Sigmoid colon (tissue), 7 donors: Measurements from ENCODE around the gene MICOS13. TPM values are rescaled to one million over a fixed set of nuclear protein-coding genes. Genes with fewer than 3 reads are reported as not detected.
A peak's percentile ranks its signal among the peaks of the same experiment; 100 is the strongest.
"Not testable (repeated sequence)": the region's sequence is repeated elsewhere in the genome, so short reads cannot be mapped to it uniquely, and the experiment has no call there.

Source experiments
- DNase-seq: peaks from one replicate; pipeline ENCODE4 v3.0.0-alpha.2; 2019
- H3K27ac ChIP-seq, 4 donors: fragments of 200-600 bp; sonication (generic); one replicate each; pipeline ENCODE4 v1.5.1; 2016 to 2019; ENCODE audit warnings: mild to moderate bottlenecking in 1 of 4
- H3K27me3 ChIP-seq, 3 donors: fragments of 200-600 bp; sonication (generic); one replicate each; pipeline ENCODE4 v1.5.1; 2019; ENCODE audit warnings: mild to moderate bottlenecking in 1 of 3
- H3K36me3 ChIP-seq, 4 donors: fragments of 200-600 bp; sonication (generic); one replicate each; pipeline ENCODE4 v1.5.1; 2016 to 2019
- H3K4me1 ChIP-seq, 4 donors: fragments of 200-600 bp; sonication (generic); one replicate each; pipeline ENCODE4 v1.5.1; 2017 to 2019
- H3K4me3 ChIP-seq, 4 donors: fragments of 200-600 bp; sonication (generic); one replicate each; pipeline ENCODE4 v1.5.1; 2017 to 2019; ENCODE audit warnings: mild to moderate bottlenecking in 2 of 4, moderate library complexity in 1 of 4
- H3K9me3 ChIP-seq, 4 donors: fragments of 200-600 bp in 3 of 4; sonication (generic) in 3 of 4; one replicate each; pipeline versions ENCODE4 v1.5.1 to v1.6.1; 2013 to 2019
- CTCF ChIP-seq, 4 experiments: fragments of 450-650 bp in 3 of 4; fragments of 200-600 bp in 1 of 4; IDR thresholded peaks; one replicate each; pipeline ENCODE4 v1.5.1; 2016 to 2019; ENCODE audit warnings: antibody characterized with exemption in 4 of 4, mild to moderate bottlenecking in 3 of 4, moderate library complexity in 2 of 4
- EP300 ChIP-seq, 4 donors: sonication (generic); formaldehyde crosslinking; IDR thresholded peaks; one replicate each; pipeline ENCODE4 v1.6.1; 2017; ENCODE audit warnings: antibody characterized with exemption in 4 of 4
- POLR2A ChIP-seq, 2 donors: fragments of 450-650 bp; IDR thresholded peaks; one replicate each; pipeline ENCODE4 v1.6.1; 2016; ENCODE audit warnings: antibody characterized with exemption in 2 of 2, mild to moderate bottlenecking in 2 of 2, moderate library complexity in 2 of 2
- POLR2AphosphoS5 ChIP-seq, 4 donors: sonication (generic); formaldehyde crosslinking; IDR thresholded peaks; one replicate each; pipeline ENCODE4 v1.6.1; 2017; ENCODE audit warnings: antibody characterized with exemption in 4 of 4
- WGBS, 2 donors: extraction: QIAGEN DNeasy Blood & Tissue Kit; methylation state at CpG; one replicate each; pipeline ENCODE4 v1.1.7; 2013; 5-methylcytosine and 5-hydroxymethylcytosine counted together
- intact Hi-C: fragments of 100-400 bp; cut with DNase I; formaldehyde crosslinking; loops from one replicate; pipeline ENCODE4 v1.15.1; 2023
- polyA plus RNA-seq, 3 donors: library from polyadenylated mRNA; stranded (reverse); fragments of 200-250 nt; gene quantifications; one replicate each; pipeline ENCODE4 v1.2.3, GENCODE V29; 2013
- total RNA-seq, 4 donors: library from RNA; depleted of rRNA; stranded (reverse); fragments of >200 nt; gene quantifications; one replicate each; pipeline ENCODE4 v1.1.0, GENCODE V29; 2016
- donor health status: healthy with polysubstance abuse.
- donor health status: Bipolar disorder and iron deficiency.
- donor health status: healthy.

The MICOS13 gene
- total and polyA plus RNA-seq, 7 donors = 39.6 to 160 (median 87.8) TPM

GRCh38 chr19:5705552-5705951, 25.2 kb upstream of the MICOS13 start:
- intact Hi-C loops = no loop called here
- Histone ChIP-seq H3K27ac (no peak overlapping the region), H3K4me1 (no peaks in the 10 kb centered on the region), H3K4me3 (no peak overlapping the region), H3K9me3 (no peaks in the 10 kb centered on the region), H3K36me3 (peaks cover 17 to 82% (median 48%) of the 10 kb centered on the region in 4 donors), H3K27me3 (no peaks in the 10 kb centered on the region)
- 89 to 93% methylated on average over 16 of the region's 16 CpGs for WGBS, 2 donors
- TF ChIP-seq POLR2A (IDR thresholded peaks at IDR 0.05) = no peak
- no peak for TF ChIP-seq CTCF (IDR thresholded peaks at IDR 0.05)
- no peak for TF ChIP-seq POLR2AphosphoS5 (IDR thresholded peaks at IDR 0.05)
- TF ChIP-seq EP300 (IDR thresholded peaks at IDR 0.05) = no peak
- no peak for DNase-seq

- TF ChIP-seq POLR2A (IDR thresholded peaks at IDR 0.05) = no peak
- no peak for TF ChIP-seq CTCF (IDR thresholded peaks at IDR 0.05)
- TF ChIP-seq EP300 (IDR thresholded peaks at IDR 0.05) = no peak
- TF ChIP-seq POLR2AphosphoS5 (IDR thresholded peaks at IDR 0.05) = no peak
- Histone ChIP-seq H3K36me3 (peaks cover 22 to 81% (median 47%) of the 10 kb centered on the region in 4 donors), H3K27ac (no peak overlapping the region), H3K4me1 (no peaks in the 10 kb centered on the region), H3K27me3 (no peaks in the 10 kb centered on the region), H3K9me3 (no peaks in the 10 kb centered on the region), H3K4me3 (no peak overlapping the region)
- intact Hi-C loops = no loop called here
- no peak for DNase-seq
- 96 to 97% methylated on average over 40 of the region's 40 CpGs for WGBS, 2 donors
Measured at GRCh38 chr19:5703819-5704818, 23.8 kb upstream of the MICOS13 start.

- H3K4me1 ChIP-seq, H3K27ac ChIP-seq, H3K9me3 ChIP-seq, H3K27me3 ChIP-seq, H3K4me3 ChIP-seq, DNase-seq, intact Hi-C loops: not testable (repeated sequence)
- WGBS, 2 donors = 92 to 96% methylated on average over 23 to 26 of the region's 28 CpGs
- peaks cover 32 to 79% (median 46%) of the 10 kb centered on the region in 4 donors for H3K36me3 ChIP-seq
Measured at GRCh38 chr19:5702053-5702410, 21.7 kb upstream of the MICOS13 start.

GRCh38 chr19:5700455-5701092, 20.3 kb upstream of the MICOS13 start:
- Histone ChIP-seq H3K9me3 (no peaks in the 10 kb centered on the region), H3K27me3 (no peaks in the 10 kb centered on the region), H3K4me1 (no peaks in the 10 kb centered on the region), H3K36me3 (peaks cover 32 to 79% (median 45%) of the 10 kb centered on the region in 4 donors), H3K27ac (no peak overlapping the region), H3K4me3 (no peak overlapping the region)
- intact Hi-C loops = no loop called here
- peak; percentile 64 for DNase-seq
- no peak for TF ChIP-seq POLR2A (IDR thresholded peaks at IDR 0.05)
- TF ChIP-seq CTCF (IDR thresholded peaks at IDR 0.05) = no peak
- TF ChIP-seq EP300 (IDR thresholded peaks at IDR 0.05) = no peak
- no peak for TF ChIP-seq POLR2AphosphoS5 (IDR thresholded peaks at IDR 0.05)
- 96 to 97% methylated on average over 22 of the region's 22 CpGs for WGBS, 2 donors
